ENCODE measurements around the gene CFAP210. TPM values are rescaled to one million over a fixed set of nuclear protein-coding genes. Genes with fewer than 3 reads are reported as not detected.

CFAP210 gene, protein sequence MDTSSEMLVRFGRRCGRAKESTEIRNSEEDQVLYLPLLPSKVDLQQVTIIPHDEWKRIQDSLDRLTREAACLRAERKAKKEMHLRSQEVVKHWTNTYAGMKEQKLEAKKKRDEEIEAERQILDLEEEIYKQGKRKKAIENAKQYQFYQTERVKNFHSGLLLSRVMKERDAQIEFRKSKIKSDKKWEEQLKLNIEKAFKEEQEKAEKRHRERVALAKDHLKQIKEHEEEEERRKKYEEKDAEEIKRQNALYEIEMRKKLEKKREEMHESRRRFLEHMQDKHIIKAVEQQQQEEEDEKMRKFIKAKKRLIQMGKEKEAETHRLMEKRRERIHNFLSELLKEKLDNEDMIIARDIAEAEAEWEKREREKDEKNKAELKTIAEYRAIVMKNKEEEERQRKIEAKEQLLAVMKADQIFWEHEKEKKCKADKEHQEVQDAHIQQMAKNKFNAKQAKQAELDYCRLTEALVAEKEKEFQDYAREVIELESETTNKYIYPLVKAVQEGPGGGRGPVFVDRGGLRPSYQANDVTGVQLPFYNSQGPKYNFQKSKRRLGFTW
- total RNA-seq (not detected in 2 replicates), polyA plus RNA-seq (not detected in 2 replicates), polyA minus RNA-seq (ENCODE audit: low replicate concordance) (not detected in 2 replicates)
- polyA plus RNA-seq (2012), result 0.09 TPM in 1 of 2 replicates, not detected in the other

DNA sequence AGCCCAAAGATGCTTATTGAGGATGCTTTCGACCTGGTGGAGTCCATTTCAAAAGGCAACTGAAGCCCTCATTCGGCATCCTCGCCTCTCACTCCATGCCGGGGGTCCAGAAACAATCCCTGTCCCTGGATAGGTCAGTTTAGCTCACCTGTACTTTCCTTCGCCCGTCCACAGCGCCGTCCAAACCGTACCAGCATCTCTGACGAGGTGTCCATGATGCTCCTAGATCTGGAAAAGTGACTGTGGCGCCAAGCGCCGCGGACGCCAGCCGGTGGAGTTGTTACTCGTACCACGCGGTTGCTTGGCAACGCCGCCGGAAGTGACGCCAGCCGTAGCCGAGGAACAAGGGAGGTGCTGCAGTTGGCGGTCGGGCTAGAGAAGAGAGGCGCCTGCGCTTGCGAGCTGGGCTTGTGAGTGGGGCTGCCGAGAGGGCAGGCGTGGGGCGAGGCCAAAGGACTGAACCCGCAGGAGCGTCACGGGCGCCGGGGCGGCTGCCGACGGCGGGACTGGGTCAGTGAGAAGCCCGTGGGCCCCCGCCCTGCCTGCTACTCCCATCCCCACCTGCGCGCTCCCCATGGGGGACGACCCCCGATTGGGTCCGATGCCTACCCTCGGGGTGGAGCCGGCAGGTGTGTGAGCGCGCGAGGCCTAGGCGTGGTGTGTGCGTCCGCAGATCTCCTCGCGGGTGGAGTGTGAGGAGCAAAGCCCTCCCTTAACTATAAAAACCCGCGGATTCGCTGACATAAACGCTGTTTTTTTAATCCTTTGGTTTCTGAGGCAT is at the start of gene CFAP210, which contains the start of gene PHOSPHO2:
TSS of gene CFAP210 (minus strand) at position 293 of the 781 bp plus-strand sequence. CDS start at position 215, 78 bp downstream.
TSS of gene PHOSPHO2 (plus strand) at position 357 of the 781 bp plus-strand sequence. CDS start 6,503 bp downstream, outside the sequence.
- peak; percentile 93 to 97 for DNase-seq (ENCODE audit: low read depth in 2 of 2)
- peak within 1 kb of the TSS; percentile 84 to 95 (median 90) for H3K4me3 ChIP-seq (replicated peaks in 1 of 4; ENCODE audit: control extremely low read depth in 1 of 4, insufficient read depth in 1 of 4, low read depth in 3 of 4, low read length in 4 of 4)
- peak within 1 kb of the TSS; percentile 99 for H3K27ac ChIP-seq (ENCODE audit: insufficient read depth, low read length)
- H3K9me3 ChIP-seq (ENCODE audit: control insufficient read depth, insufficient read depth, low read depth, low read length), result no peaks in the 10 kb centered on the region
- peak within 1 kb of the TSS; percentile 90 for H2AFZ ChIP-seq (ENCODE audit: low read length)
- peak within 1 kb of the TSS; percentile 98 for H3K4me2 ChIP-seq (ENCODE audit: extremely low read depth, insufficient read depth, low read length)
- H4K20me1 ChIP-seq (ENCODE audit: control insufficient read depth, extremely low read depth, insufficient read depth, low read length), result no peaks in the 10 kb centered on the region
- H3K79me2 ChIP-seq (ENCODE audit: control insufficient read depth, insufficient read depth, low read length), result no peaks in the 10 kb centered on the region
- no peaks in the 10 kb centered on the region for H3K36me3 ChIP-seq (ENCODE audit: control insufficient read depth, insufficient read depth, low read length)
- peaks cover 3% of the 10 kb centered on the region for H3K4me1 ChIP-seq (ENCODE audit: control insufficient read depth, extremely low read depth, insufficient read depth, low read length)
- no peak for TF ChIP-seq EZH2 (IDR thresholded peaks at IDR 0.05; ENCODE audit: low read length, missing control alignments)
- TF ChIP-seq, protein P1, sequence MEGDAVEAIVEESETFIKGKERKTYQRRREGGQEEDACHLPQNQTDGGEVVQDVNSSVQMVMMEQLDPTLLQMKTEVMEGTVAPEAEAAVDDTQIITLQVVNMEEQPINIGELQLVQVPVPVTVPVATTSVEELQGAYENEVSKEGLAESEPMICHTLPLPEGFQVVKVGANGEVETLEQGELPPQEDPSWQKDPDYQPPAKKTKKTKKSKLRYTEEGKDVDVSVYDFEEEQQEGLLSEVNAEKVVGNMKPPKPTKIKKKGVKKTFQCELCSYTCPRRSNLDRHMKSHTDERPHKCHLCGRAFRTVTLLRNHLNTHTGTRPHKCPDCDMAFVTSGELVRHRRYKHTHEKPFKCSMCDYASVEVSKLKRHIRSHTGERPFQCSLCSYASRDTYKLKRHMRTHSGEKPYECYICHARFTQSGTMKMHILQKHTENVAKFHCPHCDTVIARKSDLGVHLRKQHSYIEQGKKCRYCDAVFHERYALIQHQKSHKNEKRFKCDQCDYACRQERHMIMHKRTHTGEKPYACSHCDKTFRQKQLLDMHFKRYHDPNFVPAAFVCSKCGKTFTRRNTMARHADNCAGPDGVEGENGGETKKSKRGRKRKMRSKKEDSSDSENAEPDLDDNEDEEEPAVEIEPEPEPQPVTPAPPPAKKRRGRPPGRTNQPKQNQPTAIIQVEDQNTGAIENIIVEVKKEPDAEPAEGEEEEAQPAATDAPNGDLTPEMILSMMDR (conservative IDR thresholded peaks at IDR 0.05 in 1 of 2, IDR thresholded peaks at IDR 0.05 in 1 of 2; ENCODE audit: low read depth in 1 of 2, low read length in 2 of 2), result no peak
- peak within 1 kb of the TSS; percentile 98 for H3K9ac ChIP-seq (ENCODE audit: insufficient read depth, low read length)
- H3K27me3 ChIP-seq (ENCODE audit: control insufficient read depth, insufficient read depth, low read length), result peaks cover 3% of the 10 kb centered on the region

DNA sequence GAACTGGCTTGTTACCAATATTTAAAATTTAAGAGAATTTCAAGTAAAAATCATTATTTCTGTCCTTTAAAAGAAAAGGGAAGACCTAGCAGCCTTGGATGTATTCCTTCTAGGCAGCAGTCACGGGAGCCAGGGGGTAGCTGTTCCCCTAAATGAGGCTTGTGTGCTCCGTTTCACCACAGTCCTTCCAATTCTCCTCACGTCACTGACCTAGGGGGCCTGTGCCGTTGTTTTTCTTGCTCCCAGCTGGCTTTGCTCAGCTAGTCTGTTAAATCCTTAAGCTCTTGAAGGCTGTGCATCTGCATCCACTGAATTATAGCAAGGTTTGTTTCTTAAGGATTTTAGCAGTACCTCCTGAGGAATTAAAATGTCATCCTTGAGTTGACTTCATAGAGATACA is 49.3 kb upstream of the CFAP210 start:
- Histone ChIP-seq H3K4me2 (ENCODE audit: extremely low read depth, insufficient read depth, low read length) (no peak overlapping the region), H3K79me2 (ENCODE audit: control insufficient read depth, insufficient read depth, low read length) (no peaks in the 10 kb centered on the region), H3K27ac (ENCODE audit: insufficient read depth, low read length) (no peak overlapping the region), H3K9me3 (ENCODE audit: control insufficient read depth, insufficient read depth, low read depth, low read length) (no peaks in the 10 kb centered on the region), H4K20me1 (ENCODE audit: control insufficient read depth, extremely low read depth, insufficient read depth, low read length) (no peaks in the 10 kb centered on the region), H3K4me3 (replicated peaks in 1 of 4; ENCODE audit: control extremely low read depth in 1 of 4, insufficient read depth in 1 of 4, low read depth in 3 of 4, low read length in 4 of 4) (no peak overlapping the region), H3K36me3 (ENCODE audit: control insufficient read depth, insufficient read depth, low read length) (no peaks in the 10 kb centered on the region), H2AFZ (ENCODE audit: low read length) (no peak overlapping the region), H3K4me1 (ENCODE audit: control insufficient read depth, extremely low read depth, insufficient read depth, low read length) (no peaks in the 10 kb centered on the region), H3K9ac (ENCODE audit: insufficient read depth, low read length) (no peak overlapping the region), H3K27me3 (ENCODE audit: control insufficient read depth, insufficient read depth, low read length) (no peaks in the 10 kb centered on the region)
- no peak for TF ChIP-seq EZH2 (IDR thresholded peaks at IDR 0.05; ENCODE audit: low read length, missing control alignments)
- TF ChIP-seq, protein P1 (conservative IDR thresholded peaks at IDR 0.05 in 1 of 2, IDR thresholded peaks at IDR 0.05 in 1 of 2; ENCODE audit: low read depth in 1 of 2, low read length in 2 of 2), result no peak
- no peak for DNase-seq (ENCODE audit: low read depth in 2 of 2)

DNA sequence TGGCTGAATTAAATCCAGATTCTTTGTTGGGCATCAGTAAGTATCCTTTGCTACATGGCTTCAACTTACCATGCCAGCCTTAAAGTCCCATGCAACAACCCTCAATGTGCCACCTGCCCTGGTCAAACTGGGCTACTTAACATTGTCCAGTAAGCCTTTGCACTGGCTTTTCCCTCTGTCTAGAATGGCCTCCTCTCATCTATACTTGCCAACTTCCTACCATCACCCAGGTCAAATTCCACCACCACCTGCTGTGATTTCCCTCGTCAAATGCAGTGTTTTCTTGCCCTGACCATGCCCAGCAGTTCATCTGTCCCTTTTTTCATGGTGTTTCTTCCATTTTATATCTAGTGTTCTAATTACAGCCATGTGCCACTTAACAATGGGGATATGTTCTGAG is 45.1 kb upstream of the CFAP210 start:
- Histone ChIP-seq H3K27ac (ENCODE audit: insufficient read depth, low read length) (no peak overlapping the region), H3K79me2 (ENCODE audit: control insufficient read depth, insufficient read depth, low read length) (no peaks in the 10 kb centered on the region), H3K4me1 (ENCODE audit: control insufficient read depth, extremely low read depth, insufficient read depth, low read length) (peaks cover 7% of the 10 kb centered on the region), H3K9ac (ENCODE audit: insufficient read depth, low read length) (no peak overlapping the region), H2AFZ (ENCODE audit: low read length) (no peak overlapping the region), H3K4me2 (ENCODE audit: extremely low read depth, insufficient read depth, low read length) (no peak overlapping the region), H3K9me3 (ENCODE audit: control insufficient read depth, insufficient read depth, low read depth, low read length) (no peaks in the 10 kb centered on the region), H3K27me3 (ENCODE audit: control insufficient read depth, insufficient read depth, low read length) (no peaks in the 10 kb centered on the region), H4K20me1 (ENCODE audit: control insufficient read depth, extremely low read depth, insufficient read depth, low read length) (no peaks in the 10 kb centered on the region), H3K4me3 (replicated peaks in 1 of 4; ENCODE audit: control extremely low read depth in 1 of 4, insufficient read depth in 1 of 4, low read depth in 3 of 4, low read length in 4 of 4) (no peak overlapping the region), H3K36me3 (ENCODE audit: control insufficient read depth, insufficient read depth, low read length) (no peaks in the 10 kb centered on the region)
- no peak for DNase-seq (ENCODE audit: low read depth in 2 of 2)
- TF ChIP-seq, protein P1 (conservative IDR thresholded peaks at IDR 0.05 in 1 of 2, IDR thresholded peaks at IDR 0.05 in 1 of 2; ENCODE audit: low read depth in 1 of 2, low read length in 2 of 2), result no peak
- no peak for TF ChIP-seq EZH2 (IDR thresholded peaks at IDR 0.05; ENCODE audit: low read length, missing control alignments)

Data from fibroblast of lung (primary cell).